Left cardiac atrium (tissue), 4 donors: ENCODE data around the gene LRMDA. TPM values are rescaled to one million over a fixed set of nuclear protein-coding genes. Genes with fewer than 3 reads are reported as not detected.

Experiments
- ATAC-seq, 2 donors: fragments of 200-7000 bp; cut with Tn5 transposase; one replicate each; pipeline ENCODE4 v1.9.1; 2020; ENCODE audit warnings: mild to moderate bottlenecking in 2 of 2, moderate library complexity in 2 of 2
- DNase-seq: peaks from one replicate; pipeline ENCODE4 v3.0.0-alpha.2; 2020
- intact Hi-C, 2 donors: fragments of 100-400 bp; cut with DNase I; formaldehyde crosslinking; loops; one replicate each; pipeline versions ENCODE4 v1.14.1 to v1.15.1; 2022 to 2023
- total RNA-seq, 2 donors: library from RNA; stranded (reverse); fragmentation: NEBNext Ultra II Directional; extraction: Animal tissue kit (Norgen Biotek cat#: 25700); gene quantifications; one replicate each; pipeline ENCODE4 v1.2.1, GENCODE V29; 2021
- donor health status: DM: no; HTN: yes; CAD: no.
- donor health status: DM: no; HTN: yes; CAD: no; lungs with severe emphysema.
- donor health status: DM: yes; HTN: yes; CAD: no.
- donor health status: Dilated cardiomyopathy.

The LRMDA gene
- total RNA-seq, 2 donors from 2014 or later, result 40.6 to 57.8 TPM

- intact Hi-C loops, result no loop called here
- no peak for DNase-seq
- no peak for ATAC-seq
Observed at GRCh38 chr10:75492173-75492925, 60.9 kb downstream of the LRMDA start.

DNA sequence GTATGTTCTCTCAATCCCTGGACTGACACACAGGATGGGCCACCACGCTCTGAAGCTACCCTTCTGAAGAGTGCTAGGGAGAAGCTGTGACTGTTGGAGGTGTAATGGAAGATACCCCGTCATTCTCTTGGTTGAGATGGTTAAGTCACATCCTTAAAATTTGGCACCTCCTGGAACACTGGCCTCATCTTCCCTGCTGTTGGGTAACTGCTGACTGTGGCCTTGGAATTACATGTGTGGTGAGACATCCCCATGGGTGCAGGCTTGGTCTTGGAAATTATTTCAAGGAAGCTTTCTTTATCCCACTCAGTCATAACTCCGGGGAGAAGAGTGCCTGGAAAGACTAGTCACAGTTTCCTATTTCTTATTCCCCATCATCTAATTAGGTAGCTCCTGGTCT, 62.0 kb downstream of the LRMDA start:
- no peak for DNase-seq
- no peak for ATAC-seq
- intact Hi-C loops, result no loop called here

DNA sequence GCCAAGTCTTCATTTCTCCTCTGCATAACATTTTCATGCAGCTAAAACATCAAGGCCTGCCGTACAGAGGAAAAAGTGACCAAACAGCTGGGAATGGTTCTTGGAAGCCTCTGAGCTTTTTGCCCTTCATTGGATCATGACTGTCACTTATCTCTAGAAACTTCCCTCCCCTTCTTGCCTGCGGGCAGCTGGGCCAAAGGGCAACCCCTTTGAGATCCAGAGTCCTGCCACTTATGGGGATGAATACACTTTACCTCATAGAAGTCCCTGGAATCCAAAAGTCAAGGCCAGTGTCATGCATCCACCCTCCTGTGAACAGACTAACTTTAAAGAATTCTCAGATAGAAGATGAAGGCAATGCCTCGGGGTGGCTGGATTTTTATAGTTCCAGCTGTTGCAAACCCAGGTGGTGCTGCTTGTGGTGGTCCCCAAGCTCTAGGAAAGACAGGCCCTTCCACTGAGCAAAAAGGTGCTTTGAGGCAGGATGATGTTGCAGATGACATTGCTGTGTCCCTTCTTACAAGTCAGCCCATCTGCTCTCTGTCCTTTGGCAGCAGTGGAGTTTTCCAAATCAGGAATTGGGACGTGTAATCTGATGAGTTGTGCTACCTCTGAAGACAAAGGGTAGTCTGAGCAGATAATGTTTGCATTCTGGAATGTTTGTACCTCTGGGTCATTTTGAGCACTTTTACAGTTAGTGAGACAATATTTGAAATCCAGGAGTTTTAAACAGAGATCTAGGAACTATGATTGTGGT, 64.2 kb downstream of the LRMDA start:
- ATAC-seq (no peak), DNase-seq (no peak)
- intact Hi-C loops, result no loop called here

DNA sequence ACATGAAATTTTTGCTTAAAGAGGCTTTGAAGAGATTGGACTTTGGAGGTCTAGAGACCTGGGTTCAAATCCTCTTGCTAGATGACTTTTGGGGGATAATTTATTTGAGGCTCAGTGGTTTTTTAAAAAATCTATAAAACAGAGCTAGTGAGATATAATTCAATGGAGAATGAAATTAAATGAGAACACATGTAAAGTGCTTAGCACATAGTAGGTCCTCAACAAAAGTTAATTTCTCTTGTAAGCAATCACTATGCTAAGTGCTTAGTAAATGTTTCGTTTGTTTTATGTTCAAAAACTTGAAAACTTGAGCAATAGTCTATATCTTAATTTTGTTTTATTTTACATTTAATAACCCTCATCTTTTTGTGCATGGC, 64.8 kb downstream of the LRMDA start:
- no peak for DNase-seq
- intact Hi-C loops, result no loop called here
- no peak for ATAC-seq

DNA sequence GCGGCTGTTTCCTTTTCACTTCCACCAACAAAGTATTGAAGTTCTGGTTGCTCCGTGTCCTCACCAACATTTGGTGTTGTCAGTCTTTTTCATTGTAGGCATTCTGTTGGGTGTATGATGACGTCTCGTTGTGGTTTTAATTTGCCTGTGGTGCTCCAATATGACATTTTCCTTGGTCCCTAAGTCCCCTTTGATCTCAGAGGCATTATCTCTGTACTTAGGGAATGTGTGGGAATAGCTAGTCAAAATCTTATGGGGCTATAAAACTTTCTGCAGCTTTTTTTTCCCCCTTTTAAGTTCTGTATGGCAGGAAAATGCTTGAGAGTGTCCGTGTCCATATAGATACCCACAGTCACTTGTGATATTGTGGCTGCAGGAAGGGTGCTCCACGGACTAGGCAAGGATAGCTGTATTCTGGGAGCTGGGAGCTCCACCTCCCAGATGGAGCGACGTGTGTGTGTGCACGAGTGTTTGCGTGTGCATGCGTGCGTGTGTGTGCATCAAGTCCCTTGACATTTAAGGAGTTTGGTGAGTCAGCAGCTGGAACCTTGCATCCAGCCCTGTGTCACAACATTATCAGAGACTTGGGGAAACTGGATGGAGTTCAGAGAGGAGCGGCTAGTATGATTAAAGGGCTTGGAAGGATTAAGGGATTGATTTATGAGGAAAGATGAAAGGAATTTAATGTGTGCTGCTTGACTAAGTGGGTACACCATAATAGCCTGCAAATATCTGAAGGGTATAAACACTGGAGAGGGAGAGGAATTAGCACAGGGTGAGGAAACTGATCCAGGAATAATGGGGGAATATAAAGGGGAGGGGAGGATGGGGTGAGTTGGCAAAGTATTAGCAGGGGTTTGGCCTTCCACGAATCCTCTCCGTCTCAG, 66.8 kb downstream of the LRMDA start:
- ATAC-seq, result peak; percentile 51 to 61
- DNase-seq, result peak; percentile 45
- intact Hi-C loops, result no loop called here

GRCh38 chr10:75498884-75499350, 67.5 kb downstream of the LRMDA start:
- DNase-seq, result no peak
- intact Hi-C loops, result no loop called here
- no peak for ATAC-seq

DNA sequence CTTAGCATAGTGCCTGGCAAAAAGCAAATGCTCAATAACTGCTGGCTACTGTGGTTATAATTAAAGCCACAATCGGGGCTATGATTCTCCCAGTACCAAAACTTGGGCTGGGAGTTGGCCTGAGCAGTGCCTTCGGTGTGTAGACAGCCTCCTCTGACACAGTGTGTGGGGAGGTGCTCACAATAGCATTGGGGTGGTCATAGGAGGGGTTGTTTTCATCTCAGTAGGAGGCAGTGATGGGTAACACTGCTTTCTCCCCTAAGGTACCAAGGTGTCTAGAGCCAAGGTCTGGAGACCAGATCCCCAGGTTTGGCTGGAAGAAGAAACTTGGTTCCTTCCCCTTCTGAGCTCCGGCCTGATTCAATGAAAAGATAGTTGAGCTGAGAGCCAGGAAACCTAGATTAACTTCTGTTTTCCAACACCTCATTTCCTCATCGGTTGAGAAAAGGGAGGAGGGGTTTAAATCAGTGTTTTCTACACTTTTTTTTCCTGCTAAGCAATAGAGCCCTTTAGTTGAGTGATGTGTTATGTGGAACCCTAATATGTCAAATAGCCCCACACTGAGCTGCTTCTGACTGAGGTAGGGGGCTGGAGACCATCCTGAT, 68.2 kb downstream of the LRMDA start:
- intact Hi-C loops, result no loop called here
- no peak for DNase-seq
- ATAC-seq, result no peak

DNA sequence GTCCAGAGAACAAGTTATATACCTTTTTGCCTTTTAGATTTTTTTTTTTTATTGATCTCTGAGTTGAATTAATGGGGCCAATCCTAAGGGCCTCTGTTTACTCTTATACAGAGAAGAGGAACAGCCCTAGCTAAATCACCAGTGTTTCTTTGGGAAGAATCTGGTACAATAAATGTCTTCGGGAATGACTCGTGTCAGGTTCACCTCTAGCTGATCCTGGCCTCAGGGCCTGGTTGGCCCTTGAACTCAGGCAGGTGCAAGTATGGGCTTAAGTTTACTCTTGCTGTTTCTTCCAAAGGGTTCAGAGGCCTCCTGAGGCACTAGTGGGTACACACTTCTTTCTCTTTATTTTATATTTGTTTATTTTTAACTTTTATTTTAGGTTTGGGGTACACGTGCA, 71.0 kb downstream of the LRMDA start:
- intact Hi-C loops, result no loop called here
- DNase-seq (no peak), ATAC-seq (no peak)

DNA sequence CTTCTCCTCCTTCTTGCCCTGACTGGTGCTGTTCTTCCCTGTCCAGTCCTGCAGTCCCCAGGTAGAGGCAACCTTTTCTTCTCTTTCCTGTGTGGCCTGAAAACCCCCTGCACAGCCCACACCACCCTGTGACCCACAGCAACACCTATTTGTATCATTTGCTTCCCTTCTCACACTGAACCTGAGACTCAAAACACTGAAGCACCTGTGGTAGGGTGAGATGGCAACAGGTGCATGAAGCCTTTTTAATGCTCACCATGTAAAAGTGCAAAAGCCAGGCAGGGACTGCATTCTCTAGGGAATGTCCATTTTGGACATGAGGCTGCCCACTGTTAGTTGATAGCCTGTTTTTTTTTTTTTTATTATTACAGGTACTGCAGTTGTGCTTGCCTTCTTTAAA, 71.4 kb downstream of the LRMDA start:
- ATAC-seq (no peak), DNase-seq (no peak)
- intact Hi-C loops, result no loop called here

GRCh38 chr10:75505293-75505692, 73.9 kb downstream of the LRMDA start:
- ATAC-seq (no peak), DNase-seq (no peak)
- intact Hi-C loops, result no loop called here

DNA sequence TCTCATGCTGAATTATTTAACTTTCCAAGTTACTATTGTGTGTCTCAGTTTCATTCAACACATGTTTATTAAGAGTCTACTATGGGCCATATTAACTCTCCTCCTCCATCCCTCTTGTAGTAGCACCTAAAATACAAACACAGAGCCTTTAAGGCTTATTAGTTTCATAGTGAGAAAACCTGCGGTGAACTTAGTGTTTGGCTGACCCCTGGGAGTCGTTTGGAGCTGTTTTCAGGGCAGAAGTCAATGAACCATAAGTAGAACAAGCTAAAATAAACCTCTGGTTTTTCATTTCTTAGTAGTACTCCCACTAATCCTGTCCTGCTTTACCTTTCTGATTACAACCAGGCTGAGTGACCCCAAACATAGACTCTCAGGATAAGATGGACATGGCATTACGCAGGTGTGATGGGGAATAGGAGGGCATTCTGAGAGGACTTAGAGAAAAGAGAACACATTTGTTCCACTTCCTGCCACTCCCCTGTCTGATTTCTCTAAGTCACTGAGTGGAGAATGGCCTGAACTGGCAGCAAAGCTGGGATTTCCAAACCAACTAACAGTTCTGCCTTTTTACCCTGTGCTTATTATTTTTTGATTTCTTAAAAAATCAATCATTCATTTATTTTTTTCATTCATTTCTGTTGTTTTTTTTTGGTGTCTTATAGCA, 74.5 kb downstream of the LRMDA start:
- intact Hi-C loops, result no loop called here
- DNase-seq (no peak), ATAC-seq (no peak)

- intact Hi-C loops, result no loop called here
- DNase-seq (no peak), ATAC-seq (no peak)
Observed at GRCh38 chr10:75506930-75507329, 75.5 kb downstream of the LRMDA start.

- no peak for ATAC-seq
- no peak for DNase-seq
- intact Hi-C loops, result no loop called here
Observed at GRCh38 chr10:75507469-75507868, 76.0 kb downstream of the LRMDA start.

- intact Hi-C loops, result no loop called here
- ATAC-seq, result peak in 1 of 2 donors; percentile 91
Observed at GRCh38 chr10:75508239-75508813, 76.9 kb downstream of the LRMDA start.

DNA sequence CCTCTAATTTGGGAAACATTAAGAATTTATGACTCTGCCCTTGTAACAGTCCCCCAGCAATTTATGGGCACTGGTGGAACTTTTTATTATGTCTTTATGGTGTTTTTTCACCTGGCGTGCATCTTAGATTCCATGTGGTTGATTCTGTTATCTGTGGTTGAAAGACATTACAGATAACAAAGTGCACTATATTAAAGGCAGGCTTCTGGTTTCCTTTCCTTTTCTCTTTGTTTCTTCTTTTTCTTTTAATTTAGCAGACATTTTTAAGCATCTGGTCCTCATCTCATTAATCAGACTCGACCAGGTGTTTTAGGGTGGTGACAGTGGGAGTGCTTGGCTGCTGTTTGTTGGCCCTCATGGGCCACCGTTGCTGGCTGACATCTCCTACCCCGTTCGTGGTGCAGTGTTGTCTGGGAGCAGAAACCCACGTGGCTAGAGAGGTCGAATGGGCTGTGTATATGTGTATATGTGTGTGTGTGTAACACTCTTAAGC, 77.4 kb downstream of the LRMDA start:
- DNase-seq, result no peak
- peak in 1 of 2 donors; percentile 20 for ATAC-seq
- intact Hi-C loops, result no loop called here

More at GRCh38 chr10:75508239-75508813, 76.9 kb downstream of the LRMDA start:
- no peak for DNase-seq

- intact Hi-C loops, result no loop called here
- ATAC-seq (no peak), DNase-seq (no peak)
Observed at GRCh38 chr10:75509706-75510105, 78.3 kb downstream of the LRMDA start.

- intact Hi-C loops, result no loop called here
- DNase-seq, result no peak
- no peak for ATAC-seq
Observed at GRCh38 chr10:75511011-75511410, 79.6 kb downstream of the LRMDA start.

DNA sequence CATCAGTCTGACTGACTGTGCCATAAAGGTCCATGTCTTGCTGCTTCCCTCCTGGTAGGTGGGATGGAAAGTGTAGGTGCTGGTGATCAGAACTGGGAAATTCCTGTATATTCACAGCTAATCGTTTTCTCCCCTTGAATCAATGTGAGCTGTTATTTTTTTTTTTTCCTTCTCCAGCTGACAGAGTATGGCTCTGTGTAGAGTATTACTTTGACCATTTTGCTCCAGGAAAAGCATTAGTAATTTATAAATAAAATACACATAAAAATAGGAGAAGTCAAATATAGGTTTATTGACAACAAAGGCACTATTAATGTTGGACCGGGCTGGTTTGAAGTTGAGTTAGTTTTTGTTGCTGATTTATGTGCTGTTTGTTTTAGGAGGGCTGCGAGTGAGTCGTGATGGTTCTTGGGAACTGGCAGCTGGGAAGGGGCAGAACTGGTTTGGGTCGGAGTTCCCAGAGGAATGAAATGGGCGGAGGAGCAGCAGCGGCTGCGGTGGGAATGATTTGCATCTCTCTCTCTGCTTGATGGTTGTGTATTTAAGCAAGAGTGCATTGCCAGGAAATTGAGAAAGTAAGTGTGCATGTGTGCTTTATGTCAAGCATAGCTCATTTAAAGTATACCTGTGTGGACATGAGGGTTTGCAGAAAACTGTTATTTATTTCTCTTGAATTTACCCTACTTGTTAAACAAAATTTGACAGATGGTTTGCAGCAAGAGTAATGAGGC, 80.9 kb downstream of the LRMDA start:
- DNase-seq, result no peak
- ATAC-seq, result no peak
- intact Hi-C loops, result no loop called here
